ENCODE measurements around the gene ACOT11. TPM values are rescaled to one million over a fixed set of nuclear protein-coding genes. Genes with fewer than 3 reads are reported as not detected.

ACOT11 gene
- total RNA-seq, 4 donors from 2014 or later, result 6.9 to 19.1 (median 13.4) TPM

DNA sequence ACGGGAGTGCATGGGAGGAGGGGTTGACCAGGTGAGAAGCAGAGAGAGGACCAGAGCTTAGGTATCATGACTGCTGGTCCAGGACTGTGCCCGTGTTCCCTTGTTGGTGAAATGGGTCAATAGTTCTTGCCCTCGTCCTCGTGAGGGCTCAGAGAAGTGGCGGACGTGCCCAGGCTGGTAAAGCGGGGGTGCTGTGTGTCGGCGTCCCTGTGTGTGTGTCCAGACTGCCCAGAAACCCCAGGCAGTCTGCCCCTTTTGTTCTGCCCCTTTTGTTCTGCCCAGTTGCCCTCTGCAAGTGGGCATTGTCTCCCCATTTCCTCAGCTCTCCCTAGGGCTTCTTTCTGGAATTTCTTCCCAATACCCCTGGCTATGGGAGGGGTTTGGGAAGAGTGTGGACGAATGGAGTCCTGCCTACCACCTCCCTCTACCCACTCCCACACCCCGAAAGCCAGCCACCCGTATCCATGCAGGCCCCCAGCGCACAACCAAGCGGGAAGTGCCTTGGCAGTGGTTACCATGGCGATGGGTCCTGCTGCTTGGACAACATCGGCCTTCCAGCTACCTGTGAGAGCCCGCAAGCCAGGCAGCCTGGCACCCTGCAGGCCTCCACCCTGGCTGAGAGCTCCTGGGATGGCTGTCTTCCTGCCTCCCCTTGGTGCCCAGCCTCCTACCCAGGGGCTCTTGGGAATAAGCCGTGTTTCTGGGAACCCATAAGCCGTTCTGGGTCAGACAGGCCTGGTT, 34.7 kb downstream of the ACOT11 start:
- 74% methylated on average over 19 of the region's 19 CpGs for WGBS
- intact Hi-C loops (cut with DNase I), result loop anchor here (5.0 to 10.0 kb wide), 2 partner anchors 35 to 78 kb away; partner anchors contain the start of gene ACOT11
- H3K27ac ChIP-seq (replicated peaks in 1 of 4), result peak overlapping the region; percentile 87 to 93 (median 90)
- peaks cover 0 to 24% (median 8%) of the 10 kb centered on the region in 4 donors for H3K36me3 ChIP-seq
- H3K9me3 ChIP-seq, result no peaks in the 10 kb centered on the region
- no peaks in the 10 kb centered on the region for H3K27me3 ChIP-seq
- no peak for TF ChIP-seq EP300 (IDR thresholded peaks at IDR 0.05)
- no peak overlapping the region for H3K4me3 ChIP-seq
- no peak for DNase-seq (ENCODE audit: extremely low spot score)
- peaks cover 58 to 72% (median 60%) of the 10 kb centered on the region in 4 donors for H3K4me1 ChIP-seq

GRCh38 chr1:54583307-54583686, 35.3 kb downstream of the ACOT11 start:
- H3K4me3 ChIP-seq, result no peak overlapping the region
- H3K4me1 ChIP-seq, result peaks cover 52 to 67% (median 55%) of the 10 kb centered on the region in 4 donors
- H3K9me3 ChIP-seq, result no peaks in the 10 kb centered on the region
- H3K36me3 ChIP-seq, result peaks cover 0 to 27% (median 9%) of the 10 kb centered on the region in 4 donors
- TF ChIP-seq, protein P1, sequence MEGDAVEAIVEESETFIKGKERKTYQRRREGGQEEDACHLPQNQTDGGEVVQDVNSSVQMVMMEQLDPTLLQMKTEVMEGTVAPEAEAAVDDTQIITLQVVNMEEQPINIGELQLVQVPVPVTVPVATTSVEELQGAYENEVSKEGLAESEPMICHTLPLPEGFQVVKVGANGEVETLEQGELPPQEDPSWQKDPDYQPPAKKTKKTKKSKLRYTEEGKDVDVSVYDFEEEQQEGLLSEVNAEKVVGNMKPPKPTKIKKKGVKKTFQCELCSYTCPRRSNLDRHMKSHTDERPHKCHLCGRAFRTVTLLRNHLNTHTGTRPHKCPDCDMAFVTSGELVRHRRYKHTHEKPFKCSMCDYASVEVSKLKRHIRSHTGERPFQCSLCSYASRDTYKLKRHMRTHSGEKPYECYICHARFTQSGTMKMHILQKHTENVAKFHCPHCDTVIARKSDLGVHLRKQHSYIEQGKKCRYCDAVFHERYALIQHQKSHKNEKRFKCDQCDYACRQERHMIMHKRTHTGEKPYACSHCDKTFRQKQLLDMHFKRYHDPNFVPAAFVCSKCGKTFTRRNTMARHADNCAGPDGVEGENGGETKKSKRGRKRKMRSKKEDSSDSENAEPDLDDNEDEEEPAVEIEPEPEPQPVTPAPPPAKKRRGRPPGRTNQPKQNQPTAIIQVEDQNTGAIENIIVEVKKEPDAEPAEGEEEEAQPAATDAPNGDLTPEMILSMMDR (IDR thresholded peaks at IDR 0.05), result no peak
- intact Hi-C loops (cut with DNase I), result loop anchor here (5.0 to 10.0 kb wide), 2 partner anchors 36 to 78 kb away; partner anchors contain the start of gene ACOT11
- WGBS, result 74% methylated on average over 3 of the region's 3 CpGs
- H3K27ac ChIP-seq (replicated peaks in 1 of 4), result peak overlapping the region; percentile 87 to 93 (median 90)
- DNase-seq (ENCODE audit: extremely low spot score), result no peak
- H3K27me3 ChIP-seq, result no peaks in the 10 kb centered on the region

- TF ChIP-seq POLR2A (IDR thresholded peaks at IDR 0.05; ENCODE audit: low read depth), result no peak
- no peak for TF ChIP-seq POLR2AphosphoS5 (IDR thresholded peaks at IDR 0.05)
- TF ChIP-seq, protein P1 (IDR thresholded peaks at IDR 0.05), result no peak
- TF ChIP-seq EP300 (IDR thresholded peaks at IDR 0.05), result no peak
- H3K27ac ChIP-seq (replicated peaks in 1 of 4), result peak overlapping the region in 2 of 4 donors; percentile 91 to 93
- intact Hi-C loops (cut with DNase I), result loop anchor here (5.0 to 10.0 kb wide), 2 partner anchors 37 to 79 kb away; partner anchors contain the start of gene ACOT11
Observed at GRCh38 chr1:54583871-54584270, 35.8 kb downstream of the ACOT11 start.

GRCh38 chr1:54584575-54584974, 36.5 kb downstream of the ACOT11 start:
- TF ChIP-seq, protein P1 (IDR thresholded peaks at IDR 0.05), result no peak
- no peak for TF ChIP-seq POLR2AphosphoS5 (IDR thresholded peaks at IDR 0.05)
- no peak for TF ChIP-seq POLR2A (IDR thresholded peaks at IDR 0.05; ENCODE audit: low read depth)
- no peak for TF ChIP-seq EP300 (IDR thresholded peaks at IDR 0.05)
- Histone ChIP-seq H3K27ac (replicated peaks in 1 of 4) (no peak overlapping the region), H3K36me3 (peaks cover 0 to 34% (median 11%) of the 10 kb centered on the region in 4 donors), H3K27me3 (no peaks in the 10 kb centered on the region), H3K9me3 (no peaks in the 10 kb centered on the region), H3K4me3 (no peak overlapping the region), H3K4me1 (peaks cover 39 to 54% (median 43%) of the 10 kb centered on the region in 4 donors)
- 98% methylated on average over 5 of the region's 17 CpGs for WGBS
- no peak for DNase-seq (ENCODE audit: extremely low spot score)
- intact Hi-C loops (cut with DNase I), result loop anchor here (5.0 to 10.0 kb wide), 2 partner anchors 37 to 80 kb away; partner anchors contain the start of gene ACOT11

More at GRCh38 chr1:54583871-54584270, 35.8 kb downstream of the ACOT11 start:
- Histone ChIP-seq H3K4me1 (peaks cover 46 to 61% (median 50%) of the 10 kb centered on the region in 4 donors), H3K4me3 (no peak overlapping the region), H3K27me3 (no peaks in the 10 kb centered on the region), H3K9me3 (no peaks in the 10 kb centered on the region), H3K36me3 (peaks cover 0 to 32% (median 10%) of the 10 kb centered on the region in 4 donors)
- no peak for DNase-seq (ENCODE audit: extremely low spot score)
- 89% methylated on average over 2 of the region's 2 CpGs for WGBS
